ENCODE data around the gene DLG5.

Gene DLG5

GRCh38 chr10:77859200-77859864 lies 67.2 kb downstream of the DLG5 start:
- H3K9ac ChIP-seq (ENCODE audit: low read depth, low read length, poor library complexity, severe bottlenecking) = no peak overlapping the region
- H3K9me3 ChIP-seq (ENCODE audit: insufficient read depth, low read depth, low read length) = no peaks in the 10 kb centered on the region
- peaks cover 17% of the 10 kb centered on the region; the same call in 1 of the 2 replicates for H3K36me3 ChIP-seq (ENCODE audit: insufficient read depth, low read length)
- H3K4me1 ChIP-seq (ENCODE audit: insufficient read depth, low read length, poor library complexity, severe bottlenecking) = no peaks in the 10 kb centered on the region
- H3K9me2 ChIP-seq (replicated peaks; ENCODE audit: low read depth, low read length) = no peaks in the 10 kb centered on the region
- no peak overlapping the region for H3K4me3 ChIP-seq (ENCODE audit: low read length, poor library complexity, severe bottlenecking)
- no peaks in the 10 kb centered on the region for H3K27me3 ChIP-seq (ENCODE audit: insufficient read depth, low read length, poor library complexity, severe bottlenecking)
- H3K79me2 ChIP-seq (ENCODE audit: insufficient read depth, low read length) = no peaks in the 10 kb centered on the region
- TF ChIP-seq EZH2phosphoT487 (IDR thresholded peaks at IDR 0.05; ENCODE audit: borderline replicate concordance) (no peak), CTCF (conservative IDR thresholded peaks at IDR 0.05; ENCODE audit: low read length) (no peak)
- no peak overlapping the region for H3K4me2 ChIP-seq (ENCODE audit: low read depth, low read length, poor library complexity, severe bottlenecking)
- no peaks in the 10 kb centered on the region for H4K20me1 ChIP-seq (ENCODE audit: insufficient read depth, low read length, poor library complexity, severe bottlenecking)
- no peaks in the 10 kb centered on the region for H3F3A ChIP-seq (ENCODE audit: low read depth)
- H2AFZ ChIP-seq (ENCODE audit: low read length) = no peak overlapping the region

GRCh38 chr10:77857272-77857671 lies 69.3 kb downstream of the DLG5 start:
- H3K4me1 ChIP-seq (ENCODE audit: insufficient read depth, low read length, poor library complexity, severe bottlenecking) = no peaks in the 10 kb centered on the region
- no peaks in the 10 kb centered on the region for H3F3A ChIP-seq (ENCODE audit: low read depth)
- H2AFZ ChIP-seq (ENCODE audit: low read length) = no peak overlapping the region
- H3K9me2 ChIP-seq (replicated peaks; ENCODE audit: low read depth, low read length) = no peaks in the 10 kb centered on the region
- no peaks in the 10 kb centered on the region for H4K20me1 ChIP-seq (ENCODE audit: insufficient read depth, low read length, poor library complexity, severe bottlenecking)
- no peak overlapping the region for H3K9ac ChIP-seq (ENCODE audit: low read depth, low read length, poor library complexity, severe bottlenecking)
- H3K9me3 ChIP-seq (ENCODE audit: insufficient read depth, low read depth, low read length) = no peaks in the 10 kb centered on the region
- peaks cover 31% of the 10 kb centered on the region; the same call in 1 of the 2 replicates for H3K36me3 ChIP-seq (ENCODE audit: insufficient read depth, low read length)
- H3K79me2 ChIP-seq (ENCODE audit: insufficient read depth, low read length) = no peaks in the 10 kb centered on the region
- H3K4me2 ChIP-seq (ENCODE audit: low read depth, low read length, poor library complexity, severe bottlenecking) = no peak overlapping the region
- TF ChIP-seq EZH2phosphoT487 (IDR thresholded peaks at IDR 0.05; ENCODE audit: borderline replicate concordance) = no peak
- TF ChIP-seq CTCF (conservative IDR thresholded peaks at IDR 0.05; ENCODE audit: low read length) = no peak
- H3K4me3 ChIP-seq (ENCODE audit: low read length, poor library complexity, severe bottlenecking) = no peak overlapping the region
- H3K27me3 ChIP-seq (ENCODE audit: insufficient read depth, low read length, poor library complexity, severe bottlenecking) = no peaks in the 10 kb centered on the region

GRCh38 chr10:77856566-77856965 lies 70.0 kb downstream of the DLG5 start:
- Histone ChIP-seq H2AFZ (ENCODE audit: low read length) (no peak overlapping the region), H3K27me3 (ENCODE audit: insufficient read depth, low read length, poor library complexity, severe bottlenecking) (no peaks in the 10 kb centered on the region), H3K79me2 (ENCODE audit: insufficient read depth, low read length) (no peaks in the 10 kb centered on the region), H3F3A (ENCODE audit: low read depth) (no peaks in the 10 kb centered on the region), H3K9me2 (replicated peaks; ENCODE audit: low read depth, low read length) (no peaks in the 10 kb centered on the region), H4K20me1 (ENCODE audit: insufficient read depth, low read length, poor library complexity, severe bottlenecking) (no peaks in the 10 kb centered on the region), H3K4me2 (ENCODE audit: low read depth, low read length, poor library complexity, severe bottlenecking) (no peak overlapping the region), H3K9me3 (ENCODE audit: insufficient read depth, low read depth, low read length) (no peaks in the 10 kb centered on the region), H3K4me3 (ENCODE audit: low read length, poor library complexity, severe bottlenecking) (no peak overlapping the region), H3K36me3 (ENCODE audit: insufficient read depth, low read length) (peaks cover 36% of the 10 kb centered on the region; the same call in 1 of the 2 replicates), H3K9ac (ENCODE audit: low read depth, low read length, poor library complexity, severe bottlenecking) (no peak overlapping the region), H3K4me1 (ENCODE audit: insufficient read depth, low read length, poor library complexity, severe bottlenecking) (no peaks in the 10 kb centered on the region)
- TF ChIP-seq CTCF (conservative IDR thresholded peaks at IDR 0.05; ENCODE audit: low read length) (no peak), EZH2phosphoT487 (IDR thresholded peaks at IDR 0.05; ENCODE audit: borderline replicate concordance) (no peak)

Measured in Loucy (cell line).